ENCODE measurements around the gene RABL2B.

Gene RABL2B

GRCh38 chr22:50722048-50722701 lies 61.3 kb downstream of the RABL2B start:
- no peak for DNase-seq

- DNase-seq: no peak
Measured at GRCh38 chr22:50721257-50721844, 62.1 kb downstream of the RABL2B start.

GRCh38 chr22:50720301-50721256 lies 62.9 kb downstream of the RABL2B start:
- DNase-seq: no peak

GRCh38 chr22:50719814-50720300 lies 63.6 kb downstream of the RABL2B start:
- no peak for DNase-seq

GRCh38 chr22:50718352-50718709 lies 65.1 kb downstream of the RABL2B start:
- DNase-seq: no peak

- no peak for DNase-seq
Measured at GRCh38 chr22:50717709-50718351, 65.6 kb downstream of the RABL2B start.
